GM12891 (cell line): ENCODE results near the gene FLNC.

Source experiments
- DNase-seq: peaks from one replicate; pipeline ENCODE4 v3.0.0; 2011; ENCODE audit warnings: low spot score; ENCODE audit not compliant: insufficient read length
- FAIRE-seq: peaks from 2 replicates; lab custom pipeline; 2011; peaks lifted over from hg19 to GRCh38; lab: Jason Lieb, UNC
- PAX5 ChIP-seq: IDR thresholded peaks from 2 replicates; pipeline ENCODE4 v1.6.1; 2011; ENCODE audit warnings: low read length, moderate library complexity, mild to moderate bottlenecking; ENCODE audit not compliant: insufficient read depth, severe bottlenecking
- POLR2A ChIP-seq: IDR thresholded peaks from 2 replicates; pipeline ENCODE4 v1.6.1; 2011; ENCODE audit warnings: low read depth, low read length, control low read depth
- POLR2AphosphoS5 ChIP-seq: IDR thresholded peaks from 2 replicates; pipeline ENCODE4 v1.6.1; 2011; ENCODE audit warnings: low read depth, low read length, control low read depth
- POU2F2 ChIP-seq: IDR thresholded peaks from 2 replicates; pipeline ENCODE4 v1.6.1; 2011; ENCODE audit warnings: low read depth, mild to moderate bottlenecking, control low read depth, low read length, moderate library complexity
- SPI1 ChIP-seq: IDR thresholded peaks from 2 replicates; pipeline ENCODE4 v1.6.1; 2011; ENCODE audit warnings: low read depth, low read length, control low read depth
- TAF1 ChIP-seq: IDR thresholded peaks from 2 replicates; pipeline ENCODE4 v1.6.1; 2011; ENCODE audit warnings: low read depth, low read length, control low read depth

The FLNC gene

DNA sequence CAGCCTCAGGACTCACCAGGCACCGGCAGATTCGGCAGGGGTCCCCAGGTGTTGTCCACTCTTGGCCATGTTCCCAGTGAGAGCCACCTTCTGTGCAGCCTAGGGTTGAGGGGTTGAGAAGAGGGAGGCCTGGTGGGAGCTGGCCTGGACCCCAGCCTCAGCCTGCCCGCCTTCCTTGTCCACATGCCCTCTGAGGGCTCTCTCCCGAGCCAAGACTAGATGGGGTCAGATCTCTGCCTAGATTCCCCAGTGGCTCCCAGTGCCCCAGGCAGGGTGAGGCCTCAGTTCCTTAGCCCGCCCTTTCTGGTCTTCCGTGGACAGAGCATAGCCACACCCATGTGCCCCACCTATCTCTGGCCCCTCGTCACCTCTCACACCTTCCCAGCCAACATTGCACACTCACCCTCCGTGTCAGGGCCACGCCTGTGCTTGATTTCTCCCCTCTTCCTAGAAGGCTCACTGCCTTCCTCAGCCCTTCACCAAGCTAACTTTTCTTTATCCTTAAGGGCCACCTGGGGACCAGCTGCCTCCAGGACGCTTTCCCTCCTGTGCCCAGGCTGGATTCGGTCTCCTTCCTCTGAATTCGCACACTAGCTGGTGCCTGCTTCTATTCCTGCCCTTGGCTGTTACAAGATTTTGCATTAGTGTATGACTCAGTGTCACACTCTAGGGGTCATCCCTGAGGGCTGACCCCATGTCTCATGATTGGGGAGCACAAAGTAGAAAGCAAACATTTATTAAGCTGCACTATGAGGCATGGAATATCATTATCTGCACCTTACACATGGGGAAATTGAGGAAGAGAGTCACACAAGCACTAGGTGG lies 72.8 kb downstream of the FLNC start:
- no peak for TF ChIP-seq POU2F2
- no peak for TF ChIP-seq SPI1
- TF ChIP-seq TAF1 = no peak
- TF ChIP-seq POLR2A = no peak
- no peak for TF ChIP-seq POLR2AphosphoS5
- no peak for TF ChIP-seq PAX5
- FAIRE-seq (no peak), DNase-seq (no peak)

DNA sequence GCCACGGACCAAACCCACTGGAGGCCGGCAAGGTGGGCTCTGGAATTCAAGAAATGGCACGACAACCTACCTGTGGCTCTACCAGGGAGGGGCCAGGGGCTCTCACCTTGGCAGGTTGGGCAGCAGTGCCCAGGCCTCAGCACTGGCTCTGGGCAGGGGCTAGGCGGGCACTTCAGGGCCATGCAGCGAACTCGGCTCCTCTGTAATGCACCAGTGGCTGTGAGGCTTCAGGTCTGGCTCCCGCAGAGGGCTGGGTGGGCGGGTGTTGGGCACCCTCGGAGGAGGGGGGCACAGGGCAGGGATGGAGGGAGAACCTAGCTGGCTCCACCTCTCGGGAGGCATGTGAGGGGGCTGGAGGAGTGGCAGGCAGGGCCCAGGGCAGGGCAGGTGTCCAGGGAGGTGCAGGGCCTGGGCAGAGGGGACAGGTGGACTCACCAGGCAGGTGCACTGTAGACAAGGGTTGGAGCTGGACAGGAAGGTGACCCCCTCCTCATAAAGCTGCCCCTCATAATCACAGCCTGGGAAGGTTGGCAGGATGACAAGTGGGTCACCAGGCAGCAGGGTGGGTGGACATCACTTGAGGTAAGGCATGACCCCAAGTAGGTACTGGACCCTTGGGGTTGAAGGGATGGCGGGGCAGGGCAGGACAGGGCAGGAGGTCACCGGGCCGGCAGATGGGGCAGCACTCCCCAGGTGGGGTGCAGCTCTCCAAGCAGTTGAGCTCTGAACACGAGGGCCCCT lies 73.6 kb downstream of the FLNC start:
- FAIRE-seq = no peak

DNA sequence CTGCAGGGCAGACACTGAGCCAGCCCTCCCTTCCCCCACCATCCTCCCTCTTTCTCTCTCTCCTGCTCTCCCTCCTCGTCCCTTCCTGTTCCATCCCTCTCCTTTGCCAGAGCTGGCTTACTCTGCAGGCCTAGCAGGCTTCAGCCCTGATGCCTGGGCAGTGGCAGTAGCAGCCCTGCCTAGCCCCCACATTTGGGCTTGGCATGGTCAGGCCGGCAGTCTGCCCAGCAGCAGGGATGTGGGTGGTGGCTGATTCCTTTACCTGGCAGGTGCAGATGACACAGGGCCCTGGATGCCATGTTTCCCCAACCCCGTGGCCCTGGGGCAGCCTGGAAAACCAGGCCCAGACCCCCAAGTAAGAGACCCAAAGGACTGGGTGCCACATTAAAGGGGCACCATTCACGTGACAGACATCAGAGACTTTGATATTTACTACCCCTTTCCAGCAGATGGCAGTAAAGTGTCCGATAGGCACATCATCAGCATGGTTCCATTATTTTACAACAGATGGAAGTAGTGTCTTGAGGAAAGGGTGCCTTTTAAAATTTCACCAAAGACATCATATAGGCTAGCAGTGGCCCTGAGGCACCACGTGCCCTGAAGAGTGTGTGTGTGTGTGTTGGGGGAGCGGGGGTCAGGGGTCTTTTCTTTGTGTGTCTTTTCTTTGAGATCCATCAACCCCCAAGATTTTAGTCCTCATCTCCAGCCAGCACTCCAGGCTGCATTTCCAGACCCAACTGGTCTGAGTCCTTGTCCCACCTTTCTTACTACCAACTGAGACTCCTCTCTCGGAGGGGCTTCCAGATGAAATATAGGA lies 74.4 kb downstream of the FLNC start:
- FAIRE-seq = peak; percentile 76
- TF ChIP-seq TAF1 (no peak), POLR2AphosphoS5 (no peak), SPI1 (no peak), PAX5 (no peak)
- peak; percentile 70 for DNase-seq

More for the DNA sequence above, 73.6 kb downstream of the FLNC start:
- TF ChIP-seq PAX5 (no peak), POU2F2 (no peak), POLR2AphosphoS5 (no peak), POLR2A (no peak), SPI1 (no peak), TAF1 (no peak)
- no peak for DNase-seq

DNA sequence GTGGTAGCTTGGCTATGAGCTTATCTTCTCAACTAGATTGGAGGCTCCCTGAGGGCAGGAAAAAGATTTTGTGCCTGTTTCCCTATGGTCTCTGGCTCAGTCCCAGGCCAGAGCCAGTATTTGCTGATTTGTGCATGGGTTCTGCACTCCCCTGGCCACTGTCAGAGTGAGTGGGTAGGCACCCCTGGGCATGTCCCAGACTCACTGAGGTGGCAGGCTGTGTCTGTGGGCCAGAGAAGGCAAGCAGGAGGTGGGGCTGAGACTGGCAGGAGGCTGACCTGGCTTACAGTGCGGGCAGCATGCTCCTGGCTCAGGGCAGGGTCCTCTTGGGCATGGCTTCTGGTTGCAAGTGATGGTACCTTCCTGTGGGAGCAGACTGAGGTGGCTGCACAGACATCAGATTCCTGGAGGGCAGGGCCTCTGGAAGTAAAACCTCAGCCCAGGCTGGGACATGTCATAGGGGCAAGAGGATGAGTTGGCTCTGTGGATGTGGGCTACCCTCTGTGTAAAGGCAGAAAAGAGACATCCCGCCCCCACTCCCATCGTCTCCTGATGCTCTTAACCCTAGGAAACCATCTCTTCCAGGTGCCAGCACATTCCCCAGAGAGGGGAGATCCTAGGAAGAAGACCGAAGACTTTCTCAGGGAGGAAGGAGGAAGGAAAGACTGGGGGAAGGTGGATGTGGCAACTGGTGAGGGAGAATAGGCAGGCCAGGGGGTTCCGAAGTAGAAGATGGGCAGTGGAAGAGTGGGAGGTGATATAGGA lies 76.0 kb downstream of the FLNC start:
- TF ChIP-seq TAF1 (no peak), POLR2A (no peak)
- DNase-seq = no peak
- FAIRE-seq = no peak

DNA sequence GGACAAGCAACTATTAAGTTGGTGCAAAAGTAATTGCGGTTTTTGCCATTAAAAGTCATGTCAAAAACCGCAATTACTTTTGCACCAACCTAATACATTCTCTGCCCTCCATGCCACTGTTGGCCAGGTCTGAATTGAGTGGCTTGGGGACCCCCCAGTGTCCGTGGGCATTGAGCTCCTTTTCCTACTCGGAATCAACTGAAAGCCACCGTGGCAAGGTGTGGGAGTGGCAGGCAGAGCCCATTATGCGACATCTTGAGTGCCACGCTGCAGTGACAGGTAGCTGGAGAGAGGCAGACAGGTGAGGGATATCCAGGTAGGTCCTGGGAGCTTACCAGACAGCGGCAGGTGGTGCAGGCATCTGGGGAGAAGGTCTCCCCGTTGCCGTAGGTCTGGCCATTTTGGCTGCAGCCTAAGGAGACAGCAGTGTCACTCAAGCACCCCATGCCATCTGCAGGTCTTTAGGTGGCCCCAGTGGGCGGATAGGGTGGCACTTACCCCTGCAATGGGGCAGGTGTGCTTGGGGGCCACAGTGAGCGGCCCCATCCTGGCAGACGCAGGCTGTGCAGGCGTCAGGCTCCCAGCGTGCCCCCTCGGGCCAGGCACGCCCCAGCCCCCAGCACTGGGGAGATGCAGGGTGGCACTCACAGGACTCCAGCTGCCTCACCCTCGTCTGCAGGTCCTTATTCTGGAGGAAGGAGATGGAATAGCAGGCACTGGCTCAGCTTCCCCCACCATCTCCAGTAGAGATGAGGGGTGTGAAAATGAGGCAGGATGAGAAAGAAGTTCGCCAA lies 76.8 kb downstream of the FLNC start:
- DNase-seq = no peak
- TF ChIP-seq PAX5 (no peak), POU2F2 (no peak)
- no peak for FAIRE-seq
